Transverse colon (tissue), 3 donors: ENCODE results near the gene CAT.

Experiments used
- EP300 ChIP-seq: sonication (generic); formaldehyde crosslinking; IDR thresholded peaks from one replicate; pipeline ENCODE4 v1.6.1; 2017; ENCODE audit warnings: antibody characterized with exemption, low read depth
- TF ChIP-seq, protein P1 (sequence below), 5 experiments: fragments of 200-600 bp in 3 of 5; fragments of 450-650 bp in 2 of 5; sonication (generic) in 3 of 5; IDR thresholded peaks; 1 replicate in 2 of 5; 2 replicates in 3 of 5; pipeline ENCODE4 v1.5.1; 2016 to 2017; ENCODE audit warnings: antibody characterized with exemption in 5 of 5, inconsistent platforms in 3 of 5, mild to moderate bottlenecking in 2 of 5, moderate library complexity in 1 of 5

DNA sequence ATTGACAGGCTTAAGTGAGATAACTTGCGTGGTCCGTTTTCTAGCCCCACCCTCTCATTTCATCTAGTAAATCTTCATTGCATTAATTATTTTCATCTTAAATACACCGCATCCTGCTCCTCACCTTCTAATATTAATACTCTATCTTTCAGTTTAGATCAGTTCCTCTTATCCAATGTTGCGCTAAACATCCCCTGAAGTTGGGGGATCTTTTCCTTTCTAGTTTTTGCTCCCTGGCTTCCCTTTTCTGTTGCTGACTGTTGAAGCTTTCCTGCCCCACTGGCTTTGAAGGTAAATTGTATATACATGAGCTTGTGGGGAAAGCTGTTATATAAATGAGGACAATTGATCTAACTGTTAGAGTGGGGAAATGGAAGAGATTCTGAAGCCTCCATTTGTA, 7.2 kb downstream of the CAT start:
- TF ChIP-seq, protein P1, sequence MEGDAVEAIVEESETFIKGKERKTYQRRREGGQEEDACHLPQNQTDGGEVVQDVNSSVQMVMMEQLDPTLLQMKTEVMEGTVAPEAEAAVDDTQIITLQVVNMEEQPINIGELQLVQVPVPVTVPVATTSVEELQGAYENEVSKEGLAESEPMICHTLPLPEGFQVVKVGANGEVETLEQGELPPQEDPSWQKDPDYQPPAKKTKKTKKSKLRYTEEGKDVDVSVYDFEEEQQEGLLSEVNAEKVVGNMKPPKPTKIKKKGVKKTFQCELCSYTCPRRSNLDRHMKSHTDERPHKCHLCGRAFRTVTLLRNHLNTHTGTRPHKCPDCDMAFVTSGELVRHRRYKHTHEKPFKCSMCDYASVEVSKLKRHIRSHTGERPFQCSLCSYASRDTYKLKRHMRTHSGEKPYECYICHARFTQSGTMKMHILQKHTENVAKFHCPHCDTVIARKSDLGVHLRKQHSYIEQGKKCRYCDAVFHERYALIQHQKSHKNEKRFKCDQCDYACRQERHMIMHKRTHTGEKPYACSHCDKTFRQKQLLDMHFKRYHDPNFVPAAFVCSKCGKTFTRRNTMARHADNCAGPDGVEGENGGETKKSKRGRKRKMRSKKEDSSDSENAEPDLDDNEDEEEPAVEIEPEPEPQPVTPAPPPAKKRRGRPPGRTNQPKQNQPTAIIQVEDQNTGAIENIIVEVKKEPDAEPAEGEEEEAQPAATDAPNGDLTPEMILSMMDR (IDR thresholded peaks at IDR 0.05), result no peak
- TF ChIP-seq EP300, result no peak
